Measurements from ENCODE around the gene STK24.

The STK24 gene

DNA sequence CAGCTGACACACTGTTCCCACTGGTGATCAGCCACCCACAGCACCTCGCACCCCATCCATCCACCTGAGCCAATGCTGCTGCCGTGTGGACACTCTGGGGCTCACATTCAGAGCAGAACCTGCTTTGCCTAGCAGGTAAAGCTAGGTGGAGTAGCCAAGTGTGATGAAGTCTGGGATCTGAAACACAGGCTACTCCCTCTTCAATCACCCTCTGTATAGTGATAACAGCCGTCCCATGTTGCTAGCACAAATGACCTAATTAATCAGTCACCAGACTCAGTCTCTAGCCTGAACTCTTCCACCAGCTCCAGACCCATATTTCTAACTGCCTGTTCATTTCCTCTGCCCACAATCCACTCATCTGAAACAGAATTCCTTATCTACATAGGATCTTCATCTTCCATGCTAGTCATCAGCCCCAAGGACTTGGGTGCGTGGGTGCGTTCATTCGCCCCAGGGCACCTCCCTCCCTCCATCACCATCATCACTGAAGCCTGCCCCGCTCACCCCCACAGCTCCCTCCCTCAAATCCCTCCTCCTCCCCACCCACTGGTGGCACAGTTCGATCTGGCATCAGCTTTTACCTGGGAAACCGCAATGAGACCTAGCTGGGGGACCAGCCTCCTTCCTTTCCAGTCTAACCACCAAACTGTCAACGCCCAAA lies 19.8 kb downstream of the STK24 start:
- DNase-seq (ENCODE audit: low spot score), result peak; percentile 87

- DNase-seq (ENCODE audit: low spot score), result no peak
These were observed 20.6 kb downstream of the STK24 start for GRCh38 chr13:98556142-98556816.

DNA sequence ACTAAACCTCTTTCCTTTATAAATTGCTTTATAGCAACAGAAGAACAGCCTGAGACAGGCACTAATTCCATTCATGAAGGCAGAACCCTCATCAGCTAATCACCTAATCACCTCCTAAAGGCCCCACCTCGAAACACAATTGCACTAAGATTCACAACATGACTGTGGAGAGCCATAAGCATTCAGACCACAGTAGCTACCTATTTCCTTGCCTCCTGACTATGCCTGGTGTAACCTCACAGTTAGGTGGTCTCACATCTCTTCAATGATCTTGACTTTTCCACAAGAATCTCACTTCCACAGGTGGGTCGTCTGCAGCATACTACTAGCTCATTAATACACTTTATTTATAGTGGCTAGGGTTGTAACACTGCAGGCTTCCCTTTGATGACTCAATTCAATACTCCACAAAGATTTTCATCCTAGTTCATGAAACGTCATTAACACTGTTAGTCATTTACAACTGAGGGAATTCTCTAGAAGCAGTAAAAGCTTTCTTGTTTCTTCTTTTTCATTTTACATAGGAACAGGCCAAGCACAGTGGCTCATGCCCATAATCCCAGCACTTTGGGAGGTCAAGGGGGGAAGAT lies 27.1 kb downstream of the STK24 start:
- peak; percentile 37 for DNase-seq (ENCODE audit: low spot score)

GRCh38 chr13:98549006-98549727 lies 27.7 kb downstream of the STK24 start:
- DNase-seq (ENCODE audit: low spot score), result peak; percentile 47

- no peak for DNase-seq (ENCODE audit: low spot score)
These were observed 28.7 kb downstream of the STK24 start for GRCh38 chr13:98548230-98548629.

DNA sequence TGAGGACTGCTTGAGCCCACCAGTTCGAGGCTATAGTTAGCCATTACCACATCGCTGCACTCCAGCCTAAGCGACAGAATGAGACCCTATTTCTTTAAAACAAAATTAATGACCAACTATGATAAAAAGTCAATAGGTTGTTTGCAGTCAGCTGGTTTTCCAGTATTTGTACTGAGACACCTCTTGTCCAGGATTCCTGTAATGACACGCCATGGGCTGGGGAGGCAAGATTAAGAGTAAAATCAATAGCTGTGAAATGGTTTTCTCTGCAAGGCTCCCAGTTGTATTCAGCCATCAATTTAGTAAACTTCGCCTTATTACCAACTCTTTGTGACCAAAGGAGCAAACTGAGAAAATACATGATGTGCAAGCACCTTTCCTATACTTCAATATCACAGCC lies 29.5 kb downstream of the STK24 start:
- no peak for DNase-seq (ENCODE audit: low spot score)

- no peak for DNase-seq (ENCODE audit: low spot score)
These were observed 30.5 kb downstream of the STK24 start for GRCh38 chr13:98546402-98546801.

GRCh38 chr13:98544104-98544710 lies 32.7 kb downstream of the STK24 start:
- no peak for DNase-seq (ENCODE audit: low spot score)

DNA sequence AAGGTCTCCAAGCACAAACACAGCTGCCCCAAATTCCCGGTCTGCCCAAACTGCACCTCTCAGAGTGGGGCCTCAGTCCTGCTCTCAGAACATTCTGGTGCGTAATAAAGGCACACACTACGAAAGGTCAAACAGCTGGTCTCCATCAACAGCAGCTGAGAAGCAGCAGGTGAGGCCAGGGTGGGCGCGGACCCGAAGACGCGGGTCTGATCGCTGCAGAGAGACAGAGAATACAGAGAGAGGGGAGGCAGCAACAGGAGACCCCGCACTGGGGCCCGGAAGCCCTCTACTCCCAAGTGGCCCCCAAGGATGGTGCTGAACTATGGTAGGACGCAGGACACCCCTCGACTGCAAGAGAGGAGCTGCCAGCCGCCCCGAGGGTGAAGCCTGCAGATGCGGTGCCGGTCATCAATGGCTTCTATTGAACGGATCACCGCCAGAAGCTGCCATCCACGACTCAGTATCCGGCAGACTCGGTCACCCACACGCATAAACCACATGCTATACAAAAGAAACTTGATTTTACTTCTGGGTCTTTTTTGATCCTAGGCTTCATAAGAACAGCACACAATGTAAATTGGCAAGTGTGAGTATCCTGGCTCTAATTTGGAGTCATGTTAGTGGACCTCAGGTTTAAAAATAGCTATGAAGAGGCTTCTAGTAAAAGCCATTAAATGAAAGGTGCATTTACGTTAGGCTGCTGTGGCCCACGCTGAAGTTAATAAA lies 33.4 kb downstream of the STK24 start:
- DNase-seq (ENCODE audit: low spot score), result no peak

DNA sequence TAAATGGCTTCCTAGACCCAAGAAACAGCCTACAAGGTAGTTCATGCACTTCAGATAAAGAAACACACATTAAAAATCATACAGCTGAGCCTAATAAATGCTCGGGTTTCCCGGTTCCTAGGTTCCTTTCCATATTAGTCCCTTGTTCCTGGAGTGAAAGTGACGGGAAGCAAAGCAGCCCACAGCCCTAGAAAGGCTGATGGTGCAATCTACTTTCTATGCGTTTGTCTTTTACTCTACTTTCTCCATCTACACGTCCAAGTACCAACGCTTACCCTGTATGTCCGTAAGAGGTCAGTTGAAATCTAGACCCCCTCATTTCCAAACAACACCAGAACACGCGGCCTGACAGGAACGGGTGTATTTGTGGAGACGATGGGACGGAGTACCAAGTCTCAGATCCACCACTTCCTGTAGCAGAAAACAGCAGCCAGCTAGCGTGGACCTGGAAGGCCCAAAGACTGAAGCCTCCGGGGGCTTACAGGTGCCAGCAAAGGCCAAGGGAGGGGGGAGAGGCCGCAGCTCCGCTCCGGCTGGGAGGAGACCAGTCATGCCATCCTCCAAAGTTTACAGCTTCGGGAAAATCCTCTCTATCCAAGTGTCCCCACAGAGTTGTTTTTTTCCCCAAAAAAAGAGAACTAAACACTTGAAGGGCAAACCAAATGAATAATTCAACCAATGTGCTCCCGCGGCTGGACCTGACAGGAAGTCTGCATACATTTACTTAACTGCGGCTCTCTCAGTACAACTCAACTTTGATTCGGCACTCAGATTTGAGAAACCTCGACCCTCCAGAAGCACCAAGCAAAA lies 34.1 kb downstream of the STK24 start:
- DNase-seq (ENCODE audit: low spot score), result no peak

DNA sequence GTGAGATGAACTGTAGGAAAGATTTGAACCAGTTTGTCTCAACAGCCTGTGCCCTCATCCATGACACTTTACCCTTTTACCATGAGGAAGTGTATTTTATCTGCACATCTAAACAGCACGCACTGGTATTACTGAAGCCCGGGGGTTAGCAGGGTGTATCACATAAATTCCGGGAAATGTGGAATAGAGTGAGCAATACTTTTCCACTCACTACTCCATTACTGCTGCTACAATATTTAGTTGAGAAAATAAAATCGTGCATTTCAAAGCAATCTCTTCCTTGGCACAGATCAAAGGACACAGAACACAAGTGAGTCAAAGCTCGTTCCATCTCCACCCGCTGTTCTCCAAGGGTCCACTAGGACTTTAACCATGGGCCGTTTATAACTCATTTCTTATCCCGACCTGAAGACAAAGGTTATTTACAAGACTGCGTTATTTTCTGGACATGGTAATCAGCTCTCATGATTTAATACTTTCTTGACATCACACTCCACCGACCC lies 35.2 kb downstream of the STK24 start:
- peak; percentile 57 for DNase-seq (ENCODE audit: low spot score)

- no peak for DNase-seq (ENCODE audit: low spot score)
These were observed 35.7 kb downstream of the STK24 start for GRCh38 chr13:98541191-98541590.

- DNase-seq (ENCODE audit: low spot score), result peak; percentile 30
These were observed 36.4 kb downstream of the STK24 start for GRCh38 chr13:98540476-98540875.

- no peak for DNase-seq (ENCODE audit: low spot score)
These were observed 37.2 kb downstream of the STK24 start for GRCh38 chr13:98539666-98540065.

DNA sequence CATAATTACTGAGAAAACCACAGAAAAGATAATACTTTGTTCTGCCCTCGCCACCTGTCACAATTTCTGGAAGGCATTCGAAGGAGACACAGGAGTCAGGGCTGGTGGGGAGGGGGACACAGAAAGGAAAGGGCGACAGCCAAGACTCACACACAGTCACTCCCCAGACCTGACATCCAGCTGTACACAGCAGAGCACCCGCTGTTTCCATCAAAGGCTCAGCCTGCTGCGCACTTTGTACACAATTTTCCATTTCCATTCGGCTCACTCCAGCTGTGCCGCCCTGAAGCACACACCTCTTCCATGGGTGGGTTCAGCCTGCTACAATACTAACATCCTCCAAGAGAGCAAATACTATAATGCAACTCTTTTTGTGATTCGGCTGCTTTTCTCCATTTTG lies 38.0 kb downstream of the STK24 start:
- DNase-seq (ENCODE audit: low spot score), result no peak

- DNase-seq (ENCODE audit: low spot score), result no peak
These were observed 39.2 kb downstream of the STK24 start for GRCh38 chr13:98537740-98538139.

- DNase-seq (ENCODE audit: low spot score), result no peak
These were observed 39.6 kb downstream of the STK24 start for GRCh38 chr13:98537306-98537705.

DNA sequence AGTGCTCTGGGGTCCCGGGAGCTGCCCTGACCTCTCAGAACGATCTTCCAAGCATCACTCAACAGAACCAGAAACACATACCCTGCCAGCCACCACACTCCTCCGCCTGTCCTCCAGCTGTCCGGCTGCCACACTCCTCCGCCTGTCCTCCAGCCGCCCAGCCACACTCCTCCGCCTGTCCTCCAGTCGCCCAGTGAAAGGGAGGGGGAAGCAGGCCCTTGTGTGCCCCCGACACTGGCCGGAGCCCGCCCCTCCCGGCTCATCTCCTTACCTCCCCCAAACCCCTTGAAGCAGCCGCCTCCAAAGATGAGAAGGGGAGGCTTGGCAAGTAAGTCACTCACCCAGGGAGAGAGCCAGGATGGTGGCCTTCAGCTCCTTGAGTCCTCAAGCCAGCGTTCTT lies 40.2 kb downstream of the STK24 start:
- DNase-seq (ENCODE audit: low spot score), result no peak

- DNase-seq (ENCODE audit: low spot score), result peak; percentile 94
These were observed 41.2 kb downstream of the STK24 start for GRCh38 chr13:98535501-98536354.

DNA sequence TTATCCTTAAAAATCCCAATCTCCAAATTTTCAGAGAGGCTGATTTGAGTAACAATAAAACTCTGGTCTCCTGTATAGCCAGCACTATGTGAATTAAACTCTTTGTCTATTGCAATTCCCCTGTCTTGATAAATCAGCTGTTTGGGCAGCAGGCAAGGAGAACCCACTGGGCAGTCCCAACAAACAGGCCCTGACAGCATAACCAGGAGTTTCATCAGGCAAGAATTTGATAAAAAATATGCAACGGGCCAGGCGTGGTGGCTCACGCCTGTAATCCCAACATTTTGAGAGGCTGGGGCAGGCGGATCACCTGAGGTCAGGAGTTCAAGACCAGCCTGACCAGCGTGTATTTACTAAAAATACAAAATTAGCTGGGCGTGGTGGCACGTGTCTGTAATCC lies 42.1 kb downstream of the STK24 start:
- DNase-seq (ENCODE audit: low spot score), result no peak
